Mesendoderm (in vitro differentiated cells): Measurements from ENCODE around the gene FAS.

Experiments
- DNase-seq: peaks from one replicate; pipeline ENCODE4 v3.0.0; 2013
- H2AK5ac ChIP-seq: 2 replicates; pipeline ENCODE4 v1.6.1; 2013; ENCODE audit warnings: low read length, inconsistent platforms
- H2BK120ac ChIP-seq: 2 replicates; pipeline ENCODE4 v1.6.1; 2013; ENCODE audit warnings: low read depth, mild to moderate bottlenecking, low read length, moderate library complexity, mixed read lengths
- H2BK15ac ChIP-seq: replicated peaks from 2 replicates; pipeline ENCODE4 v1.6.1; 2013; ENCODE audit warnings: low read depth, mild to moderate bottlenecking, moderate library complexity
- H2BK5ac ChIP-seq: 2 replicates; pipeline ENCODE4 v1.6.1; 2013; ENCODE audit warnings: low read length, inconsistent platforms
- H3K18ac ChIP-seq: 2 replicates; pipeline ENCODE4 v1.6.1; 2013; ENCODE audit warnings: mild to moderate bottlenecking, low read length, mixed read lengths
- H3K23ac ChIP-seq: one replicate; pipeline ENCODE4 v1.6.1; 2013; ENCODE audit warnings: low read length
- H3K27ac ChIP-seq: 2 replicates; pipeline ENCODE4 v1.5.1; 2013; ENCODE audit warnings: low read depth, mild to moderate bottlenecking, inconsistent platforms, low read length, moderate library complexity
- H3K27me3 ChIP-seq: 2 replicates; pipeline ENCODE4 v1.6.1; 2013; ENCODE audit warnings: low read length, control low read depth, mild to moderate bottlenecking, inconsistent platforms; ENCODE audit not compliant: insufficient read depth, poor library complexity
- H3K36me3 ChIP-seq: 2 replicates; pipeline ENCODE4 v1.6.1; 2013; ENCODE audit warnings: low read length, inconsistent platforms; ENCODE audit not compliant: control insufficient read depth, insufficient read depth
- H3K4ac ChIP-seq: one replicate; pipeline ENCODE4 v1.6.1; 2013; ENCODE audit warnings: low read depth, mild to moderate bottlenecking, low read length, moderate library complexity
- H3K4me1 ChIP-seq: 2 replicates; pipeline ENCODE4 v1.6.1; 2013; ENCODE audit warnings: low read depth, low read length, inconsistent platforms; ENCODE audit not compliant: control insufficient read depth
- H3K4me2 ChIP-seq: 2 replicates; pipeline ENCODE4 v1.6.1; 2013; ENCODE audit warnings: low read length
- H3K4me3 ChIP-seq: 2 replicates; pipeline ENCODE4 v1.5.1; 2013; ENCODE audit warnings: mild to moderate bottlenecking, low read length
- H3K56ac ChIP-seq: one replicate; pipeline ENCODE4 v1.6.1; 2013; ENCODE audit warnings: low read length
- H3K79me1 ChIP-seq: 2 replicates; pipeline ENCODE4 v1.6.1; 2013; ENCODE audit warnings: low read length, inconsistent platforms
- H3K79me2 ChIP-seq: 2 replicates; pipeline ENCODE4 v1.6.1; 2013; ENCODE audit warnings: mild to moderate bottlenecking, low read length; ENCODE audit not compliant: control insufficient read depth, insufficient read depth
- H3K9ac ChIP-seq: 2 replicates; pipeline ENCODE4 v1.6.1; 2013; ENCODE audit warnings: low read length, inconsistent platforms
- H4K5ac ChIP-seq: one replicate; pipeline ENCODE4 v1.6.1; 2013; ENCODE audit warnings: low read length
- H4K8ac ChIP-seq: one replicate; pipeline ENCODE4 v1.6.1; 2013; ENCODE audit warnings: low read depth, mild to moderate bottlenecking, control low read depth, low read length, moderate library complexity
- WGBS: extraction: QIAGEN DNeasy Blood & Tissue Kit; methylation state at CpG from one replicate; pipeline ENCODE4 v1.1.7; 2013; ENCODE audit warnings: low lambda C conversion rate, missing lambda C conversion rate; ENCODE audit not compliant: insufficient coverage; ENCODE audit errors: extremely low coverage; 5-methylcytosine and 5-hydroxymethylcytosine counted together

FAS gene

DNA sequence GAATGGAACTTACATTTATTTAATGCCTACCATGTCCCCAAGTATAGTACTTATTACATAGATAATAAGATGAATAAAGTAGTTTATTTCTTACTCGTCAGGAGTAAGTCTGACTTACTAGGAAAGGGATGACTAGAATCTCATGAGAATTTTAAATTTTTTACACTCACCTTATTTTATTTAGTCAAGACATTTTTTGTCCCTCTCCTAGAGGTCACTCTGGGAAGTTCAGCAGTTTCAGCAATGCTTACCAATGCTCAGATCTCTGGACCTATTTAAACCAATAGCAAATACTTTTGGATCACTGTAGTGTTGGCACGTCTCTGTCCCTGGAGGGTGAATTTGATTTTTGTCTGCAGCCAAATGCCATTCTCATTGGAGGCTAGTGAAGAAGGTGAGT is 27.3 kb upstream of the FAS start:
- no peak overlapping the region for H3K27ac ChIP-seq
- no peak overlapping the region for H3K4me2 ChIP-seq
- H3K4me1 ChIP-seq, result no peaks in the 10 kb centered on the region
- H3K79me1 ChIP-seq, result no peaks in the 10 kb centered on the region
- H3K18ac ChIP-seq, result no peak overlapping the region
- H3K56ac ChIP-seq, result no peak overlapping the region
- no CpG with 5 or more reads among the region's 2 CpGs for WGBS
- DNase-seq, result no peak
- H3K27me3 ChIP-seq, result no peaks in the 10 kb centered on the region
- H3K23ac ChIP-seq, result no peak overlapping the region
- H2BK15ac ChIP-seq, result no peak overlapping the region
- H4K8ac ChIP-seq, result no peak overlapping the region
- H3K36me3 ChIP-seq, result no peaks in the 10 kb centered on the region
- H2AK5ac ChIP-seq, result no peak overlapping the region
- H3K4me3 ChIP-seq, result no peak overlapping the region
- no peak overlapping the region for H4K5ac ChIP-seq
- no peak overlapping the region for H2BK5ac ChIP-seq
- H2BK120ac ChIP-seq, result no peak overlapping the region
- H3K4ac ChIP-seq, result no peak overlapping the region
- no peak overlapping the region for H3K9ac ChIP-seq
- H3K79me2 ChIP-seq, result no peaks in the 10 kb centered on the region

DNA sequence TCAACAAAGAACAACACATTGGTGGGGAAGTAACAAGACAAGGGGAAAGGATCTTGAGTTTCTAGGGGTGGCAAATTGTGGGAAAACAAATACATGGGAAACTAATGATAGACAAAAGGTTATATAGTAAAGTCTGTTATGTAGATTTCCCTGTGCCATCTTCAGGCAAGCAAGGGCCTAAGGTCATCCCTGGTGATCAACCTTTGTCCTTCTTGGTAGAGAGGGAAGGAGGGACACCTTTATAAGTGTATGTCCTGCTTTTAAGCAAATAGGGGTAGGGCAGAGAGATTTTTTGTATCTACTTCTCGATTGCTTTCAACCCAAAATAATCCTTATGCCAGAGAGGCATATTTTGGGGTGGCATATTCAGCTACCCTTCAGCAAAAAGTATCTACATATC is 26.2 kb upstream of the FAS start:
- Histone ChIP-seq H4K8ac (no peak overlapping the region), H3K27me3 (no peaks in the 10 kb centered on the region), H3K36me3 (no peaks in the 10 kb centered on the region), H3K18ac (peak overlapping the region; percentile 14), H3K4me2 (no peak overlapping the region), H3K79me2 (no peaks in the 10 kb centered on the region), H2BK120ac (no peak overlapping the region), H3K4me3 (no peak overlapping the region), H3K79me1 (no peaks in the 10 kb centered on the region), H4K5ac (no peak overlapping the region), H3K4ac (no peak overlapping the region), H2BK5ac (no peak overlapping the region), H3K9ac (no peak overlapping the region), H2BK15ac (no peak overlapping the region), H3K4me1 (no peaks in the 10 kb centered on the region), H3K56ac (no peak overlapping the region), H2AK5ac (no peak overlapping the region), H3K27ac (no peak overlapping the region), H3K23ac (no peak overlapping the region)
- no CpG with 5 or more reads among the region's 1 CpG for WGBS
- no peak for DNase-seq

DNA sequence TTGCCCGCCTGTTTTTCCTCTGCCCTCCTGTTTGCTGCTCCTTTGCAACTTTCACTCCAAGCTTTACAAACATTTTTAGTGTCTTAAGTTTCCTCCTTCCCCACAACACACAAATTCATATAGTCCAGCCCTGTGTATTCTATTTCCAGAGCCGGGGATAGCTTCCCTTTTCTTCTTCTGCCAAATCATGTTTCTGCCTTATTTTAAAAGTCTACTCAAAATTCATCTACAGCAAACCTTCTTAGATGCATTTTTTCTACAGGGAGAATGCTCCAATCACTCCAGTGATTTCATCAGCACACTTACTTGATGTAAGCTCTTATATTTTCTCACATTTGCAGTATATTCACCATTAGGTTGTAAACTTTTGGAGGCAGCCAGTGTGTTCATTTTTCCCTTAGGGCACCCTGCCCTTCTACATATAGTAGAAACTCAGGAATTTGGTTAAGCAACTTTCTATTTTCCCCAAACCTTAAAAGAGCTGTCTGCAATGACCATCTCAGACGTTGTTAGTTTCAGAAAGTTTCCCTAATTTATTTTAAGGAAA is 25.7 kb upstream of the FAS start:
- H2BK15ac ChIP-seq, result no peak overlapping the region
- H3K27ac ChIP-seq, result no peak overlapping the region
- no peak overlapping the region for H3K4me3 ChIP-seq
- no peaks in the 10 kb centered on the region for H3K4me1 ChIP-seq
- no peak overlapping the region for H3K9ac ChIP-seq
- no peaks in the 10 kb centered on the region for H3K36me3 ChIP-seq
- no peak overlapping the region for H2AK5ac ChIP-seq
- no peaks in the 10 kb centered on the region for H3K79me2 ChIP-seq
- DNase-seq, result no peak
- no peak overlapping the region for H2BK5ac ChIP-seq
- no peaks in the 10 kb centered on the region for H3K27me3 ChIP-seq
- H3K79me1 ChIP-seq, result no peaks in the 10 kb centered on the region
- H4K5ac ChIP-seq, result no peak overlapping the region
- no peak overlapping the region for H3K23ac ChIP-seq
- H2BK120ac ChIP-seq, result no peak overlapping the region
- H3K56ac ChIP-seq, result no peak overlapping the region
- no peak overlapping the region for H3K4ac ChIP-seq
- no peak overlapping the region for H4K8ac ChIP-seq
- no peak overlapping the region for H3K4me2 ChIP-seq
- H3K18ac ChIP-seq, result no peak overlapping the region
- no CpG with 5 or more reads among the region's 3 CpGs for WGBS

DNA sequence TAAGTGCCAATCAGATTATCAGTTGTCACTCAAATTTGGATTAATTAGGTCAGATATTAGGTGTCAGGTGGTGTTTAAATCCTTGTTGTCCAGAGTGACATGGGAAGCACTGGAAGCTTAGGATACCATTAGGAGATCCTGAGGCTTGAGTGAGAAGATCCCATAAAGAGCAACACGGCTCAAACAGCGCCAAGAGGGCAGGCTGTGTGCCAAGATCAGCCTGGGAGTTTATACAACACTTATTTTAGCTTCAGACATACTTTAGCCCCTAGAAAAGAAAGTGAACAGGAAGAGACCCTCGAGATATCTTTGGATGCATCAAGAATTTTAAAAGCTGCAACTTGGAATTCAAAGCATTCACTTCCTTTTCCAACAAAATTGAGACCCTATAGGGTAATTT is 23.8 kb upstream of the FAS start:
- DNase-seq, result no peak
- H3K79me1 ChIP-seq, result no peaks in the 10 kb centered on the region
- no peak overlapping the region for H3K23ac ChIP-seq
- no peaks in the 10 kb centered on the region for H3K36me3 ChIP-seq
- H2AK5ac ChIP-seq, result no peak overlapping the region
- no peak overlapping the region for H2BK5ac ChIP-seq
- no peak overlapping the region for H3K4me2 ChIP-seq
- H3K18ac ChIP-seq, result no peak overlapping the region
- H3K27me3 ChIP-seq, result no peaks in the 10 kb centered on the region
- H3K79me2 ChIP-seq, result no peaks in the 10 kb centered on the region
- no peak overlapping the region for H3K27ac ChIP-seq
- H4K8ac ChIP-seq, result no peak overlapping the region
- H3K9ac ChIP-seq, result no peak overlapping the region
- no peak overlapping the region for H3K56ac ChIP-seq
- H3K4me3 ChIP-seq, result no peak overlapping the region
- H4K5ac ChIP-seq, result no peak overlapping the region
- no CpG with 5 or more reads among the region's 3 CpGs for WGBS
- H3K4ac ChIP-seq, result no peak overlapping the region
- no peaks in the 10 kb centered on the region for H3K4me1 ChIP-seq
- H2BK15ac ChIP-seq, result no peak overlapping the region
- no peak overlapping the region for H2BK120ac ChIP-seq

DNA sequence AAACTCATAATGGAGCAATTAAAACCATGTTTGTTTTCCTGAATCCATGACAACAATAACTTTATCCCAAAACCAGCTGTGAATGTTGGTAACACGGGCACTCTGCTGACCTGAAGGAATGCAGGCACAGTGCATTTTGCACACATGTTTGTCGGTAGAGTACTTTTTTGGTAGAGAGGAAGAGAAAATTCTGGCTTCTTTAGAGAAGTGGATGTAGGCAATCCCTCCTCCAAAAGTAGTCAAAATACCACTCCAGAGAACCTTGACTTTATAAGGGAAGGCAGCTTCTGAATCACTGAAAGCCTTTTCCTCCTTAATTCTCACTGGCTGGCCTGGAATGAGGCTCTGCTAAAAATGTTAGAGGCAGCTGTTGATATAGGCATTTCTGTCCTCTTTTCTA is 22.2 kb upstream of the FAS start:
- H3K4me3 ChIP-seq, result no peak overlapping the region
- H3K27me3 ChIP-seq, result no peaks in the 10 kb centered on the region
- H2BK120ac ChIP-seq, result no peak overlapping the region
- no peak overlapping the region for H4K5ac ChIP-seq
- H3K4me2 ChIP-seq, result no peak overlapping the region
- no peak overlapping the region for H3K9ac ChIP-seq
- WGBS, result no CpG with 5 or more reads among the region's 2 CpGs
- no peak overlapping the region for H3K4ac ChIP-seq
- H3K4me1 ChIP-seq, result no peaks in the 10 kb centered on the region
- no peaks in the 10 kb centered on the region for H3K36me3 ChIP-seq
- no peak overlapping the region for H3K56ac ChIP-seq
- no peak overlapping the region for H4K8ac ChIP-seq
- H3K23ac ChIP-seq, result no peak overlapping the region
- no peak for DNase-seq
- no peak overlapping the region for H3K27ac ChIP-seq
- H2BK15ac ChIP-seq, result no peak overlapping the region
- H3K79me1 ChIP-seq, result no peaks in the 10 kb centered on the region
- H3K79me2 ChIP-seq, result no peaks in the 10 kb centered on the region
- H2AK5ac ChIP-seq, result no peak overlapping the region
- H3K18ac ChIP-seq, result no peak overlapping the region
- H2BK5ac ChIP-seq, result no peak overlapping the region
